GM03348 (cell line): ENCODE measurements around the gene CCDC137.
A peak's percentile ranks its signal among the peaks of the same experiment; 100 is the strongest.
"Not testable (repeated sequence)": the region's sequence is repeated elsewhere in the genome, so short reads cannot be mapped to it uniquely, and the experiment has no call there.

Experiments
- DNase-seq: peaks from one replicate; pipeline ENCODE4 v3.0.0; 2012; ENCODE audit warnings: low spot score

The CCDC137 gene

DNA sequence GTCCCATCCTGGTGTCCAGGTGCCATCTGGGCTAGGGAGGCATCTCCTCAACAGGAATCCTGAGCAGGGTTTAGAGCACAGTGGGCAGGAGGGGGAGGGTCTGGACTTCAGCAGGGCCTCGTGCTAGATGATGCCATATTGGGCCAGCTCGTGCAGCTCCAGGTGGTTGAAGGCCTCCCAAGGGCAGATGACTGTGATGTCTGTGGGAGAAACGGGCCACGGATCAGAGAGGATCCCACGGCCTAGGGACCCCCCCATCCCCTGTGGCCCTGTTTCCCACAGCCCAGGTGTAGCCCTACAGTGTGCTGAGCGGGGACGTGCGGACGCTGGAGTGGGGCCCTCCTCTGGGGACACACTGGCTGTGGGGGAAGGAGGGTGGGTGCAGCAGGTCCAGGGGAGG is 15.6 kb upstream of the CCDC137 start:
- DNase-seq: no peak

DNA sequence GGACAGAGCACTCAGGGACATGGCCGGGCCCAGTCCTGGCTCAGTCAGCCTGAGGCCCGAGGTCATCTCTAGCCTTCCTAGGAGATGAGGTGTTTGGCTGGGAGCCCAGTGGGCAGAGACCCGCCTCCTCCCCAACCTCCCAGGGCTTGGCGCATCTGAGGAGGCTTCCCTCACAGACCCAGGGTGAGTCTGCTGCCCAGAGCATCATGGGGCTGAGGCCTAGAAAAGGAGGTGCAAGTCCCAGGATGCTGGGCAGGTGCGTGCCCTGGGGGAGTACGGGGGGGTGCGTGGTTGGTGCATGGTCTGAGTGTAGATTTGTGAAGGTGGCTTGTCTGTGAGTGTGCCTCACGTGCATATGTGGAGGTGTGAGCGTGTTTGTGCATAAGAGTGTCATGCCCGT is 14.8 kb upstream of the CCDC137 start:
- peak; percentile 57 for DNase-seq

DNA sequence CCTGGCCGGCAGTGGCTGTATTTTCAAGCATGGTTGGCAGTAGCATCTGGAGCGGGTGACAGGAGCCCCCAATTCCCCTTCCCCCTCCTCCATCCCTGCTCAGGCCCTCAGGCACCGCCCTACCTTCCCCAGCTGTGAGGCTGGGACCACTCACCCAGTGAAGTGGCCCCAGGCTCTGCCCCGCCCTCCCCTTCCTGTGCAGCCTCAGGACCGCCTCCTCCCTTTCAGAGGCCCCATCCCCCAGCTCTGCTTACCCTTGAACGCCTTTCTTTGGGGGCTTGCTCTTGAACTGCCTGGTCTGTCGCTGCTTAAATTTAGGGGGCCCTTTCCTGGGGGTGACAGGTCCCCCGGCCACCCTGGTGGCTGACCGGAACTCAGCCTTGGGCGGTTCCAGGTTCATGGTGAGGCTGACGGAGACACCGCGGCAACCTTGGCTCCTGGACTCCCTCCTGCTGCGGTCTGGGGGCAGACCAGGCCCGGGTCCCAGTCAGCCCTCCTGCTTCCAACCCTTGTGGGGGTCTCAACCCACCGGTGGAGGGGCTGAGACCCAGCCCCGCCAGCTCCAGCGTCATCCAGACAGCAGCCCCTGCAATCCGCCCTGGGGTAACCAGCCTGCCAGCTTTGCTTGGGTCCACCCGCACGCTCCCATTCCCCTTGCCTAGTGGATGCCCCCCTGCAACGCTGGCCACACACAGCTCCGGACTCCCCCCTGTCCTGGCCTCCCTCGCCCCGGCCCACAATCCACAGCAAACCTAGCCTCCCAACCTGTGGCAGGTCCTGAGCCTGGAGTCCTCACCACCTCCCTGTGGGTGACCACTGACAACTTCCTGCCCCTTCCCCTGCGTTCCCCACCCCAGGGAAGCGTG is 13.4 kb upstream of the CCDC137 start:
- no peak for DNase-seq

DNA sequence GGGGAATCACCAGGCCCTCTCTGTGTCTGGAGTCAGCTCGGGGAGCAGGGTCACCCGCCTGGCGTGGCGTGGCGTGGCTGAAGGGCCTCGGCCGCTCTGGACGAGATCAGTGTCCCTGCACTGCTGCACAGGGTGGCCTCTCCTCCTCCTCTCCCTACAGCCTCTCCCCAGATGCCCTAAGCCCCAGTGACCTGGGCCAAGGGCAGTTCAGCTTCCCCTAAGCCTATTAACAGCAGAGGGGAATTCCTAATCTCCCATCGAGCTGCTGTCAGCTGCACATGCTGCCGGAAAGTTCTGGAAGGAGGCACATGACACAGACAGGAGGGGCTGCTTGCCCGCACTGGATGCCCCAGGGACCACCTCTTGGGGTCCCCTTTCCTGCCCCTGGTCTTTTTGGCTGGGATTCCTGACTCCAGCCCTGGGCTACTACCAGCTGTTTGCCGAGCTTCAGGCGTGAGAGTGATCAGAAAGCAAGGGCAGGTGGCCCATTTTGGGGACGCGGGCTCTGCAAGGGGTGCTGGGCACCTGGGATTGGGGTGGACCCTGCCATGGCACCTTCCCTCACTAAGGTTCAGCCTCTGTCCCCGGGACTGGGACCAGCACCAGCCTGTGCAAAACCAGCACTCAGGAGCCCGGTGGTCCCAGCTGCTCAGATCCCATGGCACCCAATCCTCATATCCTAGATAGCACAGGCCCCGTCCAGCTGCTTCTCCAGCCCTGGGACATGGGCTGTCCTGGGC is 11.0 kb upstream of the CCDC137 start:
- no peak for DNase-seq

DNA sequence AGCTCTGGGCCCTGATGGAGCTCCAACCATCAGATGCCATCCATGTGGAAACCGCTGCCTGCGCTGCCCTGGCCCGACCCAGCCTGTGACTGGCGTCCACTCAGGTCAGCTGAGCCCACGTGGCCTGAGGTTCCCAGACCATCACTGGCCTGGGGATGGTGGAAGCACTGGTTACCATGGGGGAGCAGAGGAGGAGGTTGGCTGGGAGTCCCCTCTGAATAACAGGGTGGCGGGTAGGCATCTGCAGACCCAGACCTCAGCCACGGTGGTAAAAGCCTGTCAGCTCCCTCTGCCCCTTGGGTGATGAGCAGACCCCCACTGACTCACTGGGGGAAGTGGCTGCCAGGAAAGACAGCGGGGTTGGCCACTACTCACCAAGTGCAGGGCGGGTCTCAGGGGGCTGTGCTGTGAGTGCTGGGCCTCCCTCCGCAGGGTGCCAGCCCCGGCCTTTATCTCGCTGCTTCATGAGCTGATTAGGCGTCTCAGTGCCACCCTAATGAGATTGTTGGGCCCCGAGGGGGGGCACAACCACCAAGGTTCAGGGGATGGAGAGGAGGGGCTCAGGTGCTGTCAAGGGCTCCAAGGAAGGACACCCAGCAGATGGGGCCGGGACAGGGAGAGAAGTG is 10.3 kb upstream of the CCDC137 start, which contains the start of gene PDE6G:
PDE6G (minus strand) TSS at position 425 of the 626 bp plus-strand sequence. CDS start 3,237 bp downstream, outside the sequence.
- DNase-seq: no peak

DNA sequence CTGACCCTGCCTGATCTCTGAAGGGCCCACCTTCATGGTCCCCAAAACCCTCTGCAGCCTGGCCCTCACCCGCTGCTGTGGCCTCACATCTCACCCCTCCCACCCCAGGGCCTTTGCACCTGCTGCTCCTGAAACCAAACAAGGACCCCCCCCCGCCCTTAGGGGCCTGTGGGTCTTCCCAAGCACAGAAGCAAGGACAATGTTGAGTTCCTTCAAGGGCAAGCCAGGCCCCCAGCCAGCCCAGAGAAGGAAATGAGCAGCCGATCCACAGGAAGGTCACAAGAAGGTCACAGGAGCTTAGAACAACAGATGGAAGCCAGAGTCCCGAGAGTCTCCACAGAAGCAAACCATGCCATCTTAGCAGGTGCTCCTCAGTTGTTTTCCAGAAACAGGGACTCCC is 9.7 kb upstream of the CCDC137 start:
- no peak for DNase-seq

DNA sequence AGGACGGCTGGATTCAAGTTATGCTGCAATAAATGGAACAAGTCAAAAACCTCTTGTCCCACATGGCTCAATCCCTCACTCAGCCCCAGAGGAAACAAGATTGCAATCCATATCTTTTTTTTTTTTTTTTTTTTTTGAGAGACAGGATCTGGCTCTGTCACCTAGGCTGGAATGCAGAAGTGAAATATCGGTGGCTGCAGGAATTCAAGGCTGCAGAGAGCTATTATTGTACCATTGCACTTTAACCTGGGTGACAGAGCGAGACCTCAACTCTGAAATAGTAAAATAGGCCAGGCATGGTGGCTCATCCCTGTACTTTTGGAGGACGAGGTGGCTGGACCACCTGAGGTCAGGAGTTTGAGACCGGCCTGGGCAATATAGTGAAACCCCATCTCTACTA is 7.5 kb upstream of the CCDC137 start:
- DNase-seq: no peak

DNA sequence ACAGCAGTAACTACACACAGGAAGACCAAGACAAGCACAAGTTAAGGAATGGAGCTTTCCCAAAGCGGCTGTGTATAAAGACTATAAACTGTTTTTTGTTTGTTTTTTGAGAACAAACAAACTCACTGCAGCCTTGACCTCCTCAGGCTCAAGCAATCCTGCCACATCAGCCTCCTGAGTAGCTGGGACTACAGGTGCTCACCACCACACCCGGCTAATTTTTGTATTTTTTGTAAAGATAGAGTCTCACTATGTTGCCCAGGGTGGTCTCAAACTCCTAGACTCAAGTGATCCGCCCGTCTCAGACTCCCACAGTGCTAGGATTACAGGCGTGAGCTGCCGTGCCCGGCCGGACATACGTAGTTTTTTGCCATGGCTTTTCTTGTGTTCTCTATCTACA is 6.1 kb upstream of the CCDC137 start:
- no peak for DNase-seq

DNA sequence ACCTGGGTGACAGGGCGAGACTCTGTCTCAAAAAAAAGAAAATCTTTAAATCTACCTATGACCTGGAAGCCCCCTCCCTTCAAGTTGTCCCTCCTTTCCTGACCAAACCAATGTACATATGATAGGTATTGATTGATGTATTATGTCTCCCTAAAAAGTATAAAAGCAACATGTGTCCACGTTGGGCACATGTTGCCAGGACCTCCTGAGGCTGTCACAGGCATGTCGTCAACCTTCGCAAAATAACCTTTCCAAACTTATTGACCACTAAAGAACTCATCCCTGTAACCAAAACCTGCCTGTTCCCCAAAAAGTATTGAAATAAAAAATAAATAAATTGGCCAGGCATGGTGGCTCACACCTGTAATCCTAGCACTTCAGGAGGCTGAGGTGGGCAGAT is 4.5 kb upstream of the CCDC137 start:
- no peak for DNase-seq

DNA sequence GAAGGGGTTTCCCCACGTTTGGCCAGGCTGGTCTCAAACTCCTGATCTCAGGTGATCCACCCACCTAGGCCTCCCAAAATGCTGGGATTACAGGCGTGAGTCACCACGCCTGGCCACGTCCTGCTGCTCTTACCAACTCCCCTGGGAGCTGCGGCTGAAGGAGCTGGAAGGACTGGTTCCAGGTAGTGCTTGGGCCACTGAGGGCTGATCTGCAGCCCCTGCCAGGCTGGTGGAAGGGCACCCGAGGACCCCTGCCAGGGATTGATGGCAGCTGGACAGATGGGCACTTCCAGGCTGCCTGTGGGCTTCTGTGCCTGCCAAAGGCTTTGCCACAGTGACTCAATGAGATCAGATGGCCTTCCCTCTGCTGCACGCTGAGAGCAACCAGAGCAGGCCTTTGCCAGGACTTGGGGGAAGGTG is 2.5 kb upstream of the CCDC137 start:
- DNase-seq: no peak

DNA sequence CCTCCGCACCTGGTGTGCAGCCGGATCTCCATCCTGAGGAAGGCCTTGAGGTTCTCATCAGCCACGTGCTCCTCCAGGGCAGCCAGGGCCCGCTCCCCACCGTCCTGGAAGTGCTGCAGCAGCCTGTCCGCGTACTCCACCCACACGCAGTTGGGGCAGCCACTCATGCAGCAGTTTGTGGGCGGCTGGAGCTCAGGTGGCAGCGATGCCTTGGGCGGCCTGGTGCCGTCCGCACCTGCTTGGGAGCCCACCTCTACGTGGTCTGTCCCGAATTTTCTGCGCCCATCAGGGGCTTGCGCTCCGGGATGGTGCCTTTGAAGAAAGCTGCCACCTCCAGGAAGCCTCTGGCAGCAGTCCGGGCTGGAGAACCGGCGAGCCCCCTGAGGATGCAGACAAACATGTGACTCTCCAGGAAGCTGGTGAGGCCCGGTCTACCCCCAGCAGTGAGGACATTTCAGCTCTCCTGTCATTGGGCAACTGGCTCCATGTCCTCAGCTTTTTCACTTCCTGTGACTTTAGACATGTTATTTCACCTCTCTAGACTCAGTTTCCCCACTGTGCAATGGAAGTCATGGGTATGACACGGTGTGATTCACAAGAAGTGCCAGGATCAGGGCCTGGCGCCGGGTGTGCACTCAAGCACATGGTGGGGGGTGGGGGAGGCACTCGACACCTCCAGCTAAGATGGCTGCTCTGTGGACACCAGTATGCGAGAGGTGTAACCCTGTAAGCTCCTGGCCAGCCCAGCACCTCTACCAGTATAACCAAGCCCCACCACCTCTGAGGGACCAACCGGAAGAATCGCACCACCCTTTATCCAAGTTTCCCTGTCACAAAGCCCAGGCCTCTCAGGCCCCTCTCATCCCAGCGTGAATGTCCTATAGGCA is 1.1 kb upstream of the CCDC137 start:
- peak; percentile 47 for DNase-seq

DNA sequence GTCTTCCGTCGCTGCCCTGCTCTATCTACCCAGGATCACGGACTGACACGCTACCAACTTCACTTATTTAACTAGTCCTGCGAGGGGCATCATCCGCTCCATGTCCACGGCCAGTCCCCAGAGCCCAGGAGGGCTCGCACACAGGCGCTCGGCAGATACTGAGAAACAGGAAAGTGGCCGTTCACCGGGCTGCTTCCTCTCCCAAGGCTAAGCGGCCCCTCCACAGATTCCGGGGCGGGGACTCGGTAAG is 520 bp upstream of the CCDC137 start:
- DNase-seq: no peak

DNA sequence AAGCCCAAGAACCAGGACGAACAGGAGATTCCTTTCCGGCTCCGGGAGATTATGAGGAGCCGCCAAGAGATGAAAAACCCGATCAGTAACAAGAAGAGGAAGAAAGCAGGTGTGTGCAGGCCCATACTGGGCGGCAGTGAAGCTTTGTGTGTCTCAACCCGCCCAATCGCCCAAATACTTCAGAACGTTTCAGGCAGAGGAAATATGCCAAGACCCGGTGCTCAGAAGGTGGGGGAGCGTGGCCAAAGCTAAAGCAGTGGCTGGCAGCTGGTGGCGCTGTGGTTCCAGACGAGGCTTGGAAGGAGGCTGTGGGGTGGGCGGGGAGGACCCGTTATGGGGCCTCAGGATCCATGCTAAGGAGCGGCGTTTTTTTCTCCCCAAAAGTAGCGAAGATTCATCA is 1.2 kb downstream of the CCDC137 start:
- no peak for DNase-seq

DNA sequence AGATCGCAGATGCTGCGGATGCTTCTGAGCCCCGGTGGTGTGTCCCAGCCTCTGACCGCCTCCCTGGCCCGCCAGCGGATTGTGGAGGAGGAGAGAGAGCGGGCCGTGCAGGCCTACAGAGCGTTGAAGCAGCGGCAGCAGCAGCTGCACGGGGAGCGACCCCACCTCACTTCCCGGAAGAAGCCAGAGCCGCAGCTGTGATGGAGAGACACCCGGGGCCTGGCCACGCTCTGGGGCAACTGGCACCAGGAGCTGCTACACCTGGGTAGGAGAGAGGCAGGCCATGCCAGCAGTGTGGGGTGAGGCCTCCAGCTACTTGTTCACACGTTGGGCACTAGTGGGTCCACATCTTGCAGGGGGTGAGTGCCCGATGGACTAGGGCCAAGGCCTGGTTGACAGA is 6.0 kb downstream of the CCDC137 start:
- no peak for DNase-seq

DNA sequence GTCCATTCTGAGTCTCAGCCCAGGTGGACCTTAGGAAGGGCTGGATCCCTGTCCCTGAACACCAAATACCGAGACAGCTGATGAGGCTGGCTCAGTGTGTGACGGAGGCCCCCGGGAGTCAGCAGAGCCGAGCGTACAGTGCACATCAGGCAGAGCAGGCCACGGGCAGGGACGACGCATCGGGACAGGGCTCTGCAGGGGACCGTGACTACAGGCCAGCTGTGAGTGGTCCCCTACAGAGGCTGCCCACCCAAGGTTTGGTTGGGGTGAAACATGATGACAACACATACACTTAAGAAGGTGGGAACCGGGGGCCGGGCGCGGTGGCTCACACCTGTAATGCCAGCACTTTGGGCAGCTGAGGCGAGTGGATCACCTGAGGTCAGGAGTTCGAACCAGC is 6.4 kb downstream of the CCDC137 start:
- no peak for DNase-seq

DNA sequence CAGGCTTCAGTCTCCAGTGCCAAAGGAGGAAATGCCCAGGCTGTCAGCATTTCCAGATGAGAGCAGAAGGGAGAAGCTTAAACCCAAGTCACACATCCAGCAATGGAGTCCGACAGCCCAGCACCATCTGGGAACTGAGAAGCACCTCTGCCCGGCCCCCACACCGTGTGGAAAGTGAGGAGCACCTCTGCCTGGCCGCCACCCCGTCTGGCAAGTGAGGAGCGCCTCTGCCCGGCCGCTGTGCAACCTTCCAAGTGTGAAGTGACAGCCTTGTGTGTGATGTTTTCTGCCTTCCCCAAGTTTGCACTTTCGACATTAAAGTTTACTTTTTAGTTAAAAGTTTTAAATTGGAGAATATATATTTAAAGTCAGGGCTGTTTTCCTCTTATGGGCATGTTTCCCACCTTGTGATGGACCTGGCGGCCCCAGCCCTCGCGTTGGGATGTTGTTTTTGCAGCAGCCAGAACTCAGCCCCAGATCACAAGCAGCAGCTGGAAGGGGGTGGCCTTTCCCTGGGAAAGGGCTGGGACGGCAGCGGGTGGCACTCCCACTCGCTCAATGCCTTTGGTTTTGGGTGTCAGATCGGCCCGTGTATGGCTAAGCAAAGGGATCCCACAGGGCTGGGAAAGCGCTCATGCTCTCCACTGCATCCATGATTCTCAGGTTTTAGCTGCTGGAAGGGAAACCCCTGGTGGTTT is 7.2 kb downstream of the CCDC137 start:
- DNase-seq: no peak

DNA sequence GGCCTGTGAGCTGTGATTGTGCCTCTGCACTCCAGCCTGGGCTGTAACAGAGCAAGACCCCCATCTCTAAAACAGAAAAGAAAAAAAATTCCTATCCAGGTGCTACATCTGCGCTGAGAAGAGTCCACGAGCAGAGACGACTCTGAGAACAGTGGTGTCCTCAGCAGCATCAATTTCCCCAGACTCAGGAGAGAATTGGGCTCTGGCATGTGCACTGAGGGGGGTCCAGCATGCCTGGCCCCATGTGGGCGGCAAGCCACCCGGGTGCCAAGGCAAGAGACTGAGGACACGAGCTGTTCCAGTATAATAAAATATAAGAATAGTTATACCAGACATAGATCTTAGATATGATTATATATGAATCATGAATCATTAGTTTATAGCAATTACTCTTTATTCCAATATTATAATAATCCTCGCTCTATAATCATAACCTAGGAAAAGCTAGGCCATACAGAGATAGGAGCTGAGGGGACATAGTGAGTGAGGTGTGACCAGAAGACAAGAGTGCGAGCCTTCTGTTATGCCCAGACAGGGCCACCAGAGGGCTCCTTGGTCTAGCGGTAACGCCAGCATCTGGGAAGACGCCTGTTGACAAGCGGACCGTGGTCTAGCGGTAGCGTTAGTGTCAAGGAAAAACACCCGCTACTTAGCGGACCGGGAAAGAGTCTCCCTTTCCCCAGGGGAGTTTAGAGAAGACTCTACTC is 9.1 kb downstream of the CCDC137 start:
- DNase-seq: not testable (repeated sequence)

DNA sequence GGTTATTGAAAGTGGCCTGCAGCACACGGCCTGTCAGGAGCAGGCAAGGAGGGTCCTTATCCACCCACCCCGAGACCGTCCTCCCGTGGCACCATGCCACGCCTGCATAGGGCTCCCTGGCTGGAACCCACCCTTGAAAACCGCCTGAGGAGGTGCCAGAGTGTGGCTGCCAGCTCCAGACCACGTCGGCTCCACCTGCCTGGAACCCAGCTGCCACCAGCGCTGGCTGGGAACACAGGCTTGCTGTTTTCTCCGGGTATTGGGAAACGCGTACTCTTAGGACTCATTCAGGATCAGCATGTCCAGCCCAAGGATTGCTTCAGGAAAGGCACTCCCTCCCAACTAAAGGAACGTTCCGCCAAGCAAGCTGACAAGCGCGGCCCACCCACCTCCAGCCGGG is 10.4 kb downstream of the CCDC137 start:
- DNase-seq: no peak

DNA sequence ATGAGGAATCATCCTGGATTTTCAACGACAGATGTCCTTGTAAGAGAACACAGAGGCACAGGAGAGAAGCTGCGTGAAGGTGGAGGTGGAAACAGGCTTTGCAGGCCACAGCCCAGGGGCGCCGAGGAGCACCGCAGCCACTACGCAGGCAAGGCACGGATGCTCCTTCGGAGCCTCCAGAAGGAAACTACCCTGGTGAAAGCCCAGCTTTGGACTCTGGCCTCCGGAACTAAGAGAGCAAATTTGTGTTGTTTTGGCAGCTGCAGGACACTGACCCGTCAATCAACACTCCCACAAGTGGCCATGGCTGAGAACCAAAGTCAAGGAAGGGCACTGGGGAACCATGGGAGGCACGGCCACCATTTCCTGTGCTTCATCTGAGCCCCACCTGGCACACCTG is 13.6 kb downstream of the CCDC137 start:
- DNase-seq: no peak

DNA sequence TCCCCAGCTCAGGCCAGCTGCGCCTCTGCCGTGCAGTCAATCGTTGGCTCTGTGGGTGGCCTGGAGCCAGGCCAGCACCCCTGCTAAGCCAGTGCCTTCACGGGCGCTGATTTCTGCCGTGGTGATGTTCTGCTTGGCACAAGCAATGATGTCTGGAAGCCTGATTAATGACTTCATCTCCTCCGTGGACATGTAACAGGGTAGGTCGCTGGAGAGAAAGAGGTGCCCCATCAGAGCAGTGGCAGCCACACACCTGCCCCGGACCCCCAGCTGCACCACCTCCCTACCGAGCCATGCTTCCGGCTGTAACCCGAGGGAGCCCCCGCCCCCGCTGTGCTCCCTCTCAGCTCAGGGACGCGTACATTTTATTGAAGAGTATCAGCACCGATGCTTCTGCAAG is 15.1 kb downstream of the CCDC137 start:
- no peak for DNase-seq
